Duodenal mucosa (tissue), 2 donors: ENCODE results near the gene KLF15.

Source experiments
- H3K27ac ChIP-seq: one replicate; pipeline ENCODE4 v1.7.0; 2013; ENCODE audit warnings: low read depth, low read length
- H3K27me3 ChIP-seq, 2 donors: one replicate each; pipeline ENCODE4 v1.7.0; 2013; ENCODE audit warnings: low read length in 2 of 2, control low read depth in 1 of 2; ENCODE audit not compliant: insufficient read depth in 2 of 2, control insufficient read depth in 1 of 2
- H3K36me3 ChIP-seq, 2 donors: one replicate each; pipeline ENCODE4 v1.7.0; 2013; ENCODE audit warnings: low read length in 2 of 2, control low read depth in 1 of 2; ENCODE audit not compliant: insufficient read depth in 2 of 2, control insufficient read depth in 1 of 2
- H3K4me1 ChIP-seq, 2 donors: one replicate each; pipeline ENCODE4 v1.7.0; 2013; ENCODE audit warnings: low read length in 2 of 2, control low read depth in 1 of 2; ENCODE audit not compliant: insufficient read depth in 2 of 2, control insufficient read depth in 1 of 2
- H3K4me3 ChIP-seq, 2 donors: one replicate each; pipeline ENCODE4 v1.7.0; 2013; ENCODE audit warnings: low read length in 2 of 2, low read depth in 1 of 2
- H3K9ac ChIP-seq, 2 donors: one replicate each; pipeline ENCODE4 v1.7.0; 2013; ENCODE audit warnings: low read length in 2 of 2, low read depth in 1 of 2
- H3K9me3 ChIP-seq, 2 donors: one replicate each; pipeline ENCODE4 v1.7.0; 2013; ENCODE audit warnings: low read length in 2 of 2, control low read depth in 1 of 2; ENCODE audit not compliant: control insufficient read depth in 1 of 2

The KLF15 gene

DNA sequence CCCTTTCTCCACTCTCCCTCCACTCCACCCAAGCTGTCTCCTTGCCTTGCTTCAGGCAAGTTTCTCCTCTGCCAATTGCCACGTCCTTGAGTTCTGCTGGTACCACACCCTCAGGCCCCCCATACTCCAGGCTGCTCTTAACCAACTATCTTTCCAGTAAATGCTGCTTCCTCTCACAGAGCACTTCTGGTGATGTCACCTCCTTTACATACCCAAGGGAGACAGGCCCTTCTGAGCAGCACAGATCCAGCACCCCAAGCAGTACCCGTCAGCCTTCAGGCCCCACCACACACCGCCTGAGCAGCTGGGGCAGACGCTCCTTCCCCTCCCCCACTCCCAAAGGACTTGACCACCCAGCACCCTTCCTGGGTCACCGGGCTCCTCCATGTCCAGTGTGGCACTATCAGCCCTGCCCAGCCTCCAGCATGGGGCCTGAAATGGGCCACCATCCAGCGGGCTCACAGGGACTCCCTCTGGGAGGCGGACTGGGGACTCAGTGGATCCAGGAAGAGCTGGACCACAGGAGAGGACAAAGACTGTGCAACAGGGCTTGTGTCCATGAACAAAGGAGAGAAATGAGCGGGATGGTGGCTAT is 50.2 kb downstream of the KLF15 start:
- H3K36me3 ChIP-seq = no peaks in the 10 kb centered on the region
- H3K4me3 ChIP-seq = no peak overlapping the region
- no peak overlapping the region for H3K27ac ChIP-seq
- H3K27me3 ChIP-seq = no peaks in the 10 kb centered on the region
- no peak overlapping the region for H3K9ac ChIP-seq
- H3K9me3 ChIP-seq = peaks cover 0 to 6% of the 10 kb centered on the region in 2 donors
- H3K4me1 ChIP-seq = no peaks in the 10 kb centered on the region

DNA sequence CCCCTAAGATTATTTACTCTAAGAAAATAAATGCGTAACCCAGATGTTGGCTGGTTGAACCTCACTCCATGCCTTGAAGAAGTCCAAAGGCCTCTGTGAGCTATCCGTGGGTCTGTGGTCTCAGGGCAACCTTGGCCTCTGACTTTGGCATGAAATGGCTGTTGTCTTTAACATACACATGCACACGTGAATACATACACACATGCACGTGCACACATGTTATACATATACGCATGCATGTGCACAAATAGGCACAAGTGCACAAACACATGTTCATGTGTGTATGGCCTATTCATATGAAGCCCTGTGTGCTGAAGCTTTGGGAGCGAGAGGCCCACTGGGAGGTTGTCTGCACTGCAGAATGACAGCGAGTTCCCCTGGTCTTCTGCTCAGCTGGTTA is 50.8 kb downstream of the KLF15 start:
- H3K36me3 ChIP-seq = no peaks in the 10 kb centered on the region
- no peak overlapping the region for H3K27ac ChIP-seq
- H3K4me1 ChIP-seq = no peaks in the 10 kb centered on the region
- H3K4me3 ChIP-seq = no peak overlapping the region
- H3K9ac ChIP-seq = no peak overlapping the region
- H3K27me3 ChIP-seq = no peaks in the 10 kb centered on the region
- peaks cover 0 to 6% of the 10 kb centered on the region in 2 donors for H3K9me3 ChIP-seq

DNA sequence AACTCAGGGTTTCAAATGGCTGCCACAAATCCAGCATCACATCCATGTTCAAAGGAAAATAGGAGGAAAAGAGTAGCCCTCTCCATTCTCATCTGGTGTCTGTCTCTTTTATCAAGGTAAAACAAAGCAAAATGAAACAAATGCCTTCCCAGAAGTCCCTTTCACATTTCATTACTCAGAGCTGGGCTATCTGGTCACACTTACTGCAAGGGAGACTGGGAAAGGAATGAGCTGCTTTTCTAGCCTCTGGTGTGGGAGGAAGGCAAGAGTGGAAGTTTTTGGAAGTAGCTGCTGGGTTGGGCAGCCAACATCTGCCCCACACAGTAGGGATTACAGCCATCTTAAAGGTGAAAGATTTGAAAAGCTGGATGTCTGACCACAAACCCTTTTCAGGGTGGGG is 51.8 kb downstream of the KLF15 start:
- Histone ChIP-seq H3K9ac (no peak overlapping the region), H3K36me3 (no peaks in the 10 kb centered on the region), H3K27ac (no peak overlapping the region), H3K4me1 (no peaks in the 10 kb centered on the region), H3K27me3 (no peaks in the 10 kb centered on the region), H3K4me3 (no peak overlapping the region), H3K9me3 (peaks cover 0 to 6% of the 10 kb centered on the region in 2 donors)

DNA sequence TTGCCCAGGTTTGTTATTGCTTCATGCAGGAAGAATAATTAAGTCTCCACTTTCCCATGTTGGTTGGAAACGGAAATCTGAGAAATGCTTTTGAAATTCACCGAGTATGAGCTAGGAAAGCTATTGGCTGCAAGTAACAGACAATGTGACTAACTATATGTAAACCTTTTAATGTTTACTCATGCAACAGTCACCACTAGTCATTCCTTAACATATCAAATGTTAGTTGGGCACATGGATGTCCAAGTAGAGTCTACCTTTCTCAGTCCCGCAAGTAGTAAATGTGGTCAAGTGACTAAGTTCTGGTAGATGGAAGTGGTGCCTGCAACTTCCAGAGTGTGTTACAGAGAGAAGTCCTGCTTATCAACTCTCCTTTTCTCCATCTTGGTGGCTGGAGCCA is 52.5 kb downstream of the KLF15 start:
- no peaks in the 10 kb centered on the region for H3K36me3 ChIP-seq
- H3K9me3 ChIP-seq = peaks cover 0 to 6% of the 10 kb centered on the region in 2 donors
- H3K9ac ChIP-seq = no peak overlapping the region
- no peak overlapping the region for H3K27ac ChIP-seq
- H3K4me3 ChIP-seq = no peak overlapping the region
- H3K4me1 ChIP-seq = no peaks in the 10 kb centered on the region
- H3K27me3 ChIP-seq = no peaks in the 10 kb centered on the region

DNA sequence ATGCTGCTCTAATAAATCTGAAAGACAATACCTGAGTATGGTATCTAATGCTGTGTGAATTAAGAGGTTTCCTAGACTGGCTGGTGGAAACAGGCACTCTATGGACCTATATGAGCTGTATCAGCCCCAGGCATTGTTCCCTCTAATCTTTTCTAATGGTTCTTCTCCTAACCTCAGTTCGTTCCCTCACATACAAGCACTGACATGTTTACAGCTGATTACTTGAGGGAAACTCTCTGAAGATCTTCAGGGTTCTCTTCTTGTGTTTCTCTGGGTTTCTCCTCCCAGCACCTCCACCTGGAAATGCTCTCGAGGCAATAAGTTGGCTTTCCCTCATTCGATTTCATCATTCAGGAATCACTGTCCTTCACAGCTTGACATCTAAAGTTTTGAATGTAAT is 52.9 kb downstream of the KLF15 start:
- no peak overlapping the region for H3K27ac ChIP-seq
- H3K36me3 ChIP-seq = no peaks in the 10 kb centered on the region
- H3K9ac ChIP-seq = no peak overlapping the region
- no peak overlapping the region for H3K4me3 ChIP-seq
- no peaks in the 10 kb centered on the region for H3K27me3 ChIP-seq
- H3K4me1 ChIP-seq = no peaks in the 10 kb centered on the region
- H3K9me3 ChIP-seq = peaks cover 0 to 6% of the 10 kb centered on the region in 2 donors

DNA sequence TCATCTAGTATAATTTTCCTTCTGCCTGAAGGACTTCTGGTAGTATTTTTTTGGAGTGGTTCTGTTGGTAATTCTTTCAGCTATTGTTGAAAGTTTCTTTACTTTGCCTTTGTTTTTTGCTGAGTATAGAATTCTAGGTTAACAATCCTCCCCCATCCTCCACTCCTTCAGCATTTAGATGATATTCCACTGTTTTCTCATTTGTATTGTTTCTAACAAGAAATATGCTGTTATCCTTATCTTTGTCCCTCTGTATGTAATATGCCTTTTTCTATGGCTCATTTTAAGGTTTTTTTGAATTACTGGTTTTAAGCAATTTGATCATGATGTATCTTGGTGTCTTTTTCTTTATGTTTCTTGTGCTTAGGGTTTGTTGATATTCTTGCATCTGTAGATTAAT is 53.9 kb downstream of the KLF15 start:
- Histone ChIP-seq H3K4me1 (no peaks in the 10 kb centered on the region), H3K9ac (no peak overlapping the region), H3K36me3 (no peaks in the 10 kb centered on the region), H3K27me3 (no peaks in the 10 kb centered on the region), H3K4me3 (no peak overlapping the region), H3K9me3 (peaks cover 0 to 6% of the 10 kb centered on the region in 2 donors), H3K27ac (no peak overlapping the region)

DNA sequence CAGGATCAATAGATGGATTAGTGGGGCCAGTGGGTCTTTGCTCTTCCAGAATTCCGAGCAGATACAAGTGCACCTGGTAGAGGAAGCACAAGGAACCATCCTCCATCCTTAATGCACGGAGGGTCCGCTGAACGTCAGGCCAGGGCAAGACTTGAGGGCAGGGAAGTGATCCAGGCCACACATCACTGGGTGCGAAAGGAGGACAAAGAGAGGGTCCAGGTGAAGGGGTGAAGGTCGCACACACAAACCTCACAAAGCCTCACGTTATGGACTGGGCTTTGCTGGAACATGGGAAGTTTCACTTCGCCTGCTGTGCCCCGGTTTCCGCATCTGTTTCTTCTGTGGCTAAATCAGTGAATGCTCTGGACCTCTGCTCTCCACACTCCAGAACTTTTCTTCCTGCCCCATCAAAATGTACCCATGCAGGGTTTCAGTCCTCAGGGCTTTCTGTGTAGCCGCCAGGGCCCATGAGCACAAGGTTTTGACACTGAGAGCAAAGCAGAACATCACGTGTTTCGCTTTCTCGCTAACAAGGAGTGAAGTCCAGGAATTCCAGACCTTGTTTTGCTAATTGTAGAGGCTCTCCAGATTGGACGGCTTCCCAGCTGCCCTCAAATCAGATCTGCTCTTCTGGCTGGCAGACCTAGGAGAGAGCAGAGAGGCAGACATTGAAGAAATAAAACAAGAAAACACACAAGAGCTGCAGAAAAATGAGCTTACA is 56.3 kb downstream of the KLF15 start:
- no peak overlapping the region for H3K9ac ChIP-seq
- no peak overlapping the region for H3K27ac ChIP-seq
- H3K4me1 ChIP-seq = no peaks in the 10 kb centered on the region
- peaks cover 0 to 6% of the 10 kb centered on the region in 2 donors for H3K9me3 ChIP-seq
- no peak overlapping the region for H3K4me3 ChIP-seq
- no peaks in the 10 kb centered on the region for H3K36me3 ChIP-seq
- no peaks in the 10 kb centered on the region for H3K27me3 ChIP-seq

DNA sequence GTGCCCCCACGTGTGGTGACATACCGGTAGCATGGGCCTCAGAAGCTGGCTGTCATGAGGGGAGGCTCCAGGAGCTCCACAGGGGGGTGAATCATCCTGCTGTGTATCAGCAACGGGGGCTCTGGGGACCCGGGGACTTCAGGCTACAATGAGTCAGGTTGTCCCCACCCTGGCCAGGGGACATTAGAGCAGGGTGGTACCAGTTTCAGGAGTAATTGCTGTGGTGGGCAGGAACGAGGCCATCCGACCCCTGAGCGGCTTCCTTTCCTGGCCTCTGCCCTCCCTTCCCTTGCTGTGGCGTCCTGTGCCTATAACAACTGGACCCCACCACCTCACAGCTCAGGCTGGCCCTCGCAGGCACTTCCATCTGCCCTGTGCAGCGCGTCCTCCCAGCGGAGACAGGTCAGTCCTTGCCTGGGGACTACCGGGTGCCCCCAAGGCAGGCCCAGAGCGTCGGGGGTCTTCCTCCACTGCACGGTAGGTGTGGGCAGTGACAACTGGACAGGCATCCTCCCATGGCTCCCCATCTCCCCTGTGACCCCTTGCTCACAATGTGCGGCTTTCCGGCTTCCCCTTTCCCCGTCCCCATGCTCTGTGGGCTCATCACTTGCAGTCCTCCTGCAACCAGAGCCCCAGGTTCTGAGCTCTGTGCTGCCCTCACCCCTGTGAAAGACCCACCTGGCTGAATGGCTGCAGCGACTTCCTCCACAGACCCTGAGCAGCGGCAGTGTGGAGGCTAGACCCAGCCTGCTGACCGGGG is 57.0 kb downstream of the KLF15 start:
- Histone ChIP-seq H3K9ac (no peak overlapping the region), H3K27ac (no peak overlapping the region), H3K27me3 (no peaks in the 10 kb centered on the region), H3K4me1 (no peaks in the 10 kb centered on the region), H3K4me3 (no peak overlapping the region), H3K36me3 (no peaks in the 10 kb centered on the region), H3K9me3 (peaks cover 0 to 6% of the 10 kb centered on the region in 2 donors)

DNA sequence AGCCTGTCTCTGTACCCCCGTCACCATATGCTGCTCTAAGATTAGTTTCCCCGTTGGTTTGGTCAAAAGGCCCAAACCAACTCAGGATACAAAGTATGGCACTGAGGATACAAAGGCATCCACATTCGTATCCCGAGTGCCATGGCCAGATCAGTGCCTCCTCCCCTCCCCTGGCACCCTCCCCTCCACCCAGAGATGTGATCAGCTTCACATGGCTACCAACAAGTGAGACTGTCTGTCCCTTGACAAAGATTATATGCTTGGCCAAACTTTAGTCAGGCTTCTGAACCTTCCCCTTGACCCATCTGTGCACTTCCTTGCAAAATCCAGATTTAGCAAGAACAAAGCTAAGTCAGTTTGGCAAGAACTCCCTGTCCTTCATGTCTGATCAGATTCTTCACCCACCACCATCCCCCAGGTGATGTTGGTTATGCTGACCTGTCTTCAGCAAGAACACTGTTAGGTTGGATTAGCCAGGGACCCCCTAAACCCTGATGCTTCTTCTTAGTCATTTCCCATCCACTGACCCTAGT is 61.7 kb downstream of the KLF15 start:
- Histone ChIP-seq H3K9me3 (no peaks in the 10 kb centered on the region), H3K9ac (no peak overlapping the region)

DNA sequence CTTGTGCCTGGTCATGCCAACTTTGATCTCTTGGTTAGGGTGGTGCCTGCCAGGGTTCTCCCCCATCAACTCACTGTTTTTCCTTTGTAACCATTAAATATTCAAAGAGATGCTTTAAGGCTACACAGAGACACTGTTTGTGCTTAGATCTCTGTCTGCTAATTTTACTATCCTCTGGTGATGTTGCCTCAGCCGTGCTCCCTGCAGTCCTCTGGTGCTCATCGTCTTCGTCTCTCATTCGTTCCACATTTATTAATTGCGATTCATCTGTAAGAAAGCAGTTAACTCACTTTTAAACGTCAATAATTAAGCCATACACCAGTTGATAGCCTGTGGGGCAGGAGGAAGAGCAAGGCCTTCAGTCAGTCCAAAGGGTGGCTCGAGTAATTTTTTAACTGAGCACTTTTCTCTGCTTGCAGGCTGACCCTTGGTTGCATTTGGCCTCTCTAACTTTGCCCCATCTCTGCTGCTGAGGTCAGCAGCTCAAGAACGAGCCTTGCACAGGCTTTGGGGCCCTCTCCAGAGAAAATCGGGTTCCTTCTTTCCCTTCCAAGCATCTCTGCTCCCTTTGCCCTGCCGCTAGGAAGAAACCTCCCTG is 62.9 kb downstream of the KLF15 start:
- Histone ChIP-seq H3K4me1 (no peaks in the 10 kb centered on the region), H3K36me3 (no peaks in the 10 kb centered on the region), H3K27ac (no peak overlapping the region), H3K27me3 (peaks cover 5 to 9% of the 10 kb centered on the region in 2 donors), H3K9me3 (no peaks in the 10 kb centered on the region), H3K4me3 (no peak overlapping the region), H3K9ac (no peak overlapping the region)

More for the DNA sequence above, 61.7 kb downstream of the KLF15 start:
- Histone ChIP-seq H3K4me1 (no peaks in the 10 kb centered on the region), H3K27me3 (no peaks in the 10 kb centered on the region), H3K4me3 (no peak overlapping the region), H3K36me3 (no peaks in the 10 kb centered on the region), H3K27ac (no peak overlapping the region)
